ENCODE data around the gene AGER. TPM values are rescaled to one million over a fixed set of nuclear protein-coding genes. Genes with fewer than 3 reads are reported as not detected.
A peak's percentile ranks its signal among the peaks of the same experiment; 100 is the strongest.

The AGER gene
- total and polyA plus RNA-seq, 2 donors (not counting 1 experiment from before 2014, with no cell fraction given) = 0.50 to 0.78 TPM

DNA sequence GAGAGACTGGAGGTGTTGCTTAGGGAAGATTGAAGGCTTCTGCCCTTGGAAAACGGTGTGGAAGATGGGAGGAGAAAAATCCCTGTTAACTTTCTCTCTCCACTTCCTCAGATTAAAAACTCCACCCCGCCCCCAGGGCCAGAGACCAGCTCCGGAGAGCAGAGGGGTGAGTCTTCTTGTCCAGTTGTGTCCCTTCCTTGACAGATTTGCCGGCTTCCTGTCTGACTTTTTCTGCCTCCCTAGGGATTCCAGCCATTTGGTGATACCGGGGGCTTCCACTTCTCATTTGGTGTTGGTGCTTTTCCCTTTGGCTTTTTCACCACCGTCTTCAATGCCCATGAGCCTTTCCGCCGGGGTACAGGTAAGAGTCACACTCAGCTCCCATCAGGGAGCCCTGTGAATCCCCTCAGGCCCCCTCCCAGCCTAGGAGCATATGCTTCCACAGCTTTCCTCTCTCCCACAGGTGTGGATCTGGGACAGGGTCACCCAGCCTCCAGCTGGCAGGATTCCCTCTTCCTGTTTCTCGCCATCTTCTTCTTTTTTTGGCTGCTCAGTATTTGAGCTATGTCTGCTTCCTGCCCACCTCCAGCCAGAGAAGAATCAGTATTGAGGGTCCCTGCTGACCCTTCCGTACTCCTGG lies 4.2 kb downstream of the AGER start:
- peaks cover 11% of the 10 kb centered on the region for H3K4me1 ChIP-seq (ENCODE audit: control insufficient read depth, extremely low read depth, insufficient read depth, low read length)
- H3K27ac ChIP-seq (ENCODE audit: insufficient read depth, low read length) = no peak overlapping the region
- TF ChIP-seq EZH2 (IDR thresholded peaks at IDR 0.05; ENCODE audit: low read length, missing control alignments) = no peak
- TF ChIP-seq CTCF (conservative IDR thresholded peaks at IDR 0.05 in 1 of 2, IDR thresholded peaks at IDR 0.05 in 1 of 2; ENCODE audit: low read depth in 1 of 2, low read length in 2 of 2) = no peak
- H4K20me1 ChIP-seq (ENCODE audit: control insufficient read depth, extremely low read depth, insufficient read depth, low read length) = no peaks in the 10 kb centered on the region
- H3K27me3 ChIP-seq (ENCODE audit: control insufficient read depth, insufficient read depth, low read length) = no peaks in the 10 kb centered on the region
- no peak overlapping the region for H2AFZ ChIP-seq (ENCODE audit: low read length)
- peaks cover 18% of the 10 kb centered on the region for H3K79me2 ChIP-seq (ENCODE audit: control insufficient read depth, insufficient read depth, low read length)
- H3K4me2 ChIP-seq (ENCODE audit: extremely low read depth, insufficient read depth, low read length) = no peak overlapping the region
- H3K4me3 ChIP-seq (replicated peaks in 1 of 4; ENCODE audit: control extremely low read depth in 1 of 4, insufficient read depth in 1 of 4, low read depth in 3 of 4, low read length in 4 of 4) = peak overlapping the region in 1 of 4 experiments; percentile 99
- H3K9me3 ChIP-seq (ENCODE audit: control insufficient read depth, insufficient read depth, low read depth, low read length) = no peaks in the 10 kb centered on the region
- peaks cover 10% of the 10 kb centered on the region for H3K36me3 ChIP-seq (ENCODE audit: control insufficient read depth, insufficient read depth, low read length)
- DNase-seq (ENCODE audit: low read depth in 2 of 2) = no peak
- no peak overlapping the region for H3K9ac ChIP-seq (ENCODE audit: insufficient read depth, low read length)

DNA sequence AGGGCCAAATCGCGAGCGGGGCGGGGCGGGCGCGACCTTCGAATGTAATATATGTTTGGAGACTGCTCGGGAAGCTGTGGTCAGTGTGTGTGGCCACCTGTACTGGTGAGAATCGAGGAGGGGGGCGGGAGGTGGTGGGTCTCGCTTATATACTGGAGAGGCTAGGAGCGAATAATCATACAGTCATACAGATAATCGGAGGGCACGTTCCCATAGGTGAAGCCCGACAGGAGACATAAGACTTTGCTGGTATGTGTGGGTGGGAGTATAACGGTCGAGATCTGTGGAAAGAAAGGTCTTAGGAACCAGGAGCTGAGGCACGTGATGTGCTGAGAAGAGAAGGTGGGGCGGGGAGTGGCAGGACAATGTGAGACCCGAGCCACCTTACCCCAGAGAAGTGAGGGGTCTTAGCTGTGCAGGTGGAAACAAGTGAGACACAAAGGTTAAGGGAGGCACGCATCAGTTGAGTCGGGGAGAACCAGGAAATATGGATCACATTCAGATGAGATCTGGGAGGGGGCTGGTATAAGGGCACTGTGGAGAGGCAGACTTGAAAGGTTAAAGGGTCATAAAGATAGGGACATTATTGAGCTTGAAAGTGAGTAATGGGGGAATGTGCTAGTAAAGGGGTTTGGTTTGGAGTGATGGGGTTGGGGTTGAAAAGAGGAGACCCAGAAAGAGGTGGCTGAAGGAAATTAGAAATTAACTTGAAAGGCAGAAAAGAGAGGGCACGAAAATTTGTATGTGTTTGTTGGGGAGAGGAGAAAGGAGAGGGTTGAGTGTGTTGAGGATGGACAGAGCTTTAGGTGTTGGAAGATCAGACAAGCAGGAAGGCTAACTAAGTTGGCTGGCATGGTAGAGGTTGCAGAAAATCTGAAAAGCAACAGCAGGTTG lies 5.3 kb downstream of the AGER start:
- Histone ChIP-seq H3K36me3 (ENCODE audit: control insufficient read depth, insufficient read depth, low read length) (peaks cover 6% of the 10 kb centered on the region), H3K4me1 (ENCODE audit: control insufficient read depth, extremely low read depth, insufficient read depth, low read length) (peaks cover 16% of the 10 kb centered on the region), H3K9ac (ENCODE audit: insufficient read depth, low read length) (peak overlapping the region; percentile 60), H3K4me3 (replicated peaks in 1 of 4; ENCODE audit: control extremely low read depth in 1 of 4, insufficient read depth in 1 of 4, low read depth in 3 of 4, low read length in 4 of 4) (peak overlapping the region; percentile 59 to 99 (median 83)), H3K79me2 (ENCODE audit: control insufficient read depth, insufficient read depth, low read length) (peaks cover 29% of the 10 kb centered on the region), H3K27me3 (ENCODE audit: control insufficient read depth, insufficient read depth, low read length) (no peaks in the 10 kb centered on the region), H2AFZ (ENCODE audit: low read length) (peak overlapping the region; percentile 11), H4K20me1 (ENCODE audit: control insufficient read depth, extremely low read depth, insufficient read depth, low read length) (no peaks in the 10 kb centered on the region), H3K4me2 (ENCODE audit: extremely low read depth, insufficient read depth, low read length) (peak overlapping the region; percentile 94), H3K27ac (ENCODE audit: insufficient read depth, low read length) (peak overlapping the region; percentile 94), H3K9me3 (ENCODE audit: control insufficient read depth, insufficient read depth, low read depth, low read length) (no peaks in the 10 kb centered on the region)
- DNase-seq (ENCODE audit: low read depth in 2 of 2) = no peak
- TF ChIP-seq EZH2 (IDR thresholded peaks at IDR 0.05; ENCODE audit: low read length, missing control alignments) = no peak
- TF ChIP-seq CTCF (conservative IDR thresholded peaks at IDR 0.05 in 1 of 2, IDR thresholded peaks at IDR 0.05 in 1 of 2; ENCODE audit: low read depth in 1 of 2, low read length in 2 of 2) = no peak

GRCh38 chr6:32177788-32178546 lies 6.1 kb downstream of the AGER start, which contains the start of gene RNF5:
Gene RNF5 (plus strand): TSS chr6:32178405. CDS start chr6:32178512, 107 bp downstream.
- H3K36me3 ChIP-seq (ENCODE audit: control insufficient read depth, insufficient read depth, low read length) = peaks cover 9% of the 10 kb centered on the region
- H3K9ac ChIP-seq (ENCODE audit: insufficient read depth, low read length) = peak within 1 kb of the TSS; percentile 68
- peak; percentile 100 for DNase-seq (ENCODE audit: low read depth in 2 of 2)
- H4K20me1 ChIP-seq (ENCODE audit: control insufficient read depth, extremely low read depth, insufficient read depth, low read length) = no peaks in the 10 kb centered on the region
- peak within 1 kb of the TSS; percentile 97 for H3K4me2 ChIP-seq (ENCODE audit: extremely low read depth, insufficient read depth, low read length)
- peak within 1 kb of the TSS; percentile 73 to 99 (median 90) for H3K4me3 ChIP-seq (replicated peaks in 1 of 4; ENCODE audit: control extremely low read depth in 1 of 4, insufficient read depth in 1 of 4, low read depth in 3 of 4, low read length in 4 of 4)
- H3K27me3 ChIP-seq (ENCODE audit: control insufficient read depth, insufficient read depth, low read length) = no peaks in the 10 kb centered on the region
- no peaks in the 10 kb centered on the region for H3K9me3 ChIP-seq (ENCODE audit: control insufficient read depth, insufficient read depth, low read depth, low read length)
- peak within 1 kb of the TSS; percentile 54 for H2AFZ ChIP-seq (ENCODE audit: low read length)
- no peak for TF ChIP-seq CTCF (conservative IDR thresholded peaks at IDR 0.05 in 1 of 2, IDR thresholded peaks at IDR 0.05 in 1 of 2; ENCODE audit: low read depth in 1 of 2, low read length in 2 of 2)
- TF ChIP-seq EZH2 (IDR thresholded peaks at IDR 0.05; ENCODE audit: low read length, missing control alignments) = no peak
- H3K79me2 ChIP-seq (ENCODE audit: control insufficient read depth, insufficient read depth, low read length) = peaks cover 37% of the 10 kb centered on the region
- H3K27ac ChIP-seq (ENCODE audit: insufficient read depth, low read length) = peak within 1 kb of the TSS; percentile 94
- peaks cover 16% of the 10 kb centered on the region for H3K4me1 ChIP-seq (ENCODE audit: control insufficient read depth, extremely low read depth, insufficient read depth, low read length)
